Endometrial microvascular endothelial cells (primary cell): ENCODE results near the gene CD22. TPM values are rescaled to one million over a fixed set of nuclear protein-coding genes. Genes with fewer than 3 reads are reported as not detected.

Source experiments
- in situ Hi-C: cut with HindIII; loops from 2 replicates; pipeline ENCODE4 v1.10.0; 2017; ENCODE audit warnings: low sequenced_read_pairs, low pct_unique_long_range_greater_than_20kb; ENCODE audit errors: inconsistent ontology term
- total RNA-seq: library from RNA; depleted of rRNA; stranded (reverse); fragments of >200 nt; gene quantifications from one replicate; pipeline ENCODE4 v1.2.3, GENCODE V29; 2015; ENCODE audit errors: inconsistent ontology term

Gene CD22
- total RNA-seq, 1 donor from 2014 or later = 5.8 TPM

DNA sequence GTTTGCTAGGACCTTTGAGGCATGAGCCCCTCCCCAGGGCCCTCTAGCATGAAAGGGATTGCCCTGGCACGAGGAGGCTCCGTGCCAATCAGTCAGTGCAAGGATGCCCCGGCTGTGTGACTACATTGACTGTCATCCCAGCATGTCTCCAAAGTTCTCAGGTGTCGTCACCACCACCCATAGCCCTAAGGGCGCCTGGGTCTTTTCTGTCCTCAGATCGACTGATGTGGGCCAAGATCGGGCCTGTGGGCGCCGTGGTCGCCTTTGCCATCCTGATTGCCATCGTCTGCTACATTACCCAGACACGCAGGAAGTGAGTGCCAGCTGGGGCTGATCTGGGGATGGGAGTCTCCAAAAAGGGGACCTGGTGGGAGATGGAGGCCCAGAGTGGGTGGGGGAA is 18.7 kb upstream of the CD22 start:
- in situ Hi-C loops = no loop called here

DNA sequence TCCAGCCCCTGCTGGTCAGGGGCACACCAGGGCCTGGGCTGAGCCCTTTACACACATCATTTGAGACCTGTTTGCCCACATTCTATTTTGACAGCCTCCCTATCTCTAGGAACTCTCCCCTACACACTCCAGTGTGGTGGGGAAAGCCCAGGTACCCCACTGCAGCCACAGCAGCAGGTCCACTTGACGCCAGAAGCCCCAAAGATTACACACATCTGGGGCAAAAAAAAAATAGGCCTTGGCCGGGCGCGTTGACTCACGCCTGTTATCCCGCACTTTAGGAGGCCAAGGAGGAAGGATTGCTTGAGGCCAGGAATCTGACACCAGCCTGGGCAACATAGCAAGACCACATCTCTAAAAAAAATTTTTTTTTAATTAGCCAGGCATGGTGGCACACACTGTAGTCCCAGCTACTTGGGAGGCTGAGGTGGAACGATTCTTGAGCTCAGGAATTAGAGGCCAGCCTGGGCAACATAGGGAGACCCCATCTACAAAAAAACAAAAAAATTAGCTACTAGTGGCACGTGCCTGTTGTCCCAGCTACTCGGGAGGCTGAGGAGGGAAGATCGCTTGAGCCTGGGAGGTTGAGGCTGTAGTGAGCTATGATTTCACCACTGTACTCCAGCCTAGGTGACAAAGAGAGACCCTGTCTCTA is 18.0 kb upstream of the CD22 start:
- in situ Hi-C loops = no loop called here

DNA sequence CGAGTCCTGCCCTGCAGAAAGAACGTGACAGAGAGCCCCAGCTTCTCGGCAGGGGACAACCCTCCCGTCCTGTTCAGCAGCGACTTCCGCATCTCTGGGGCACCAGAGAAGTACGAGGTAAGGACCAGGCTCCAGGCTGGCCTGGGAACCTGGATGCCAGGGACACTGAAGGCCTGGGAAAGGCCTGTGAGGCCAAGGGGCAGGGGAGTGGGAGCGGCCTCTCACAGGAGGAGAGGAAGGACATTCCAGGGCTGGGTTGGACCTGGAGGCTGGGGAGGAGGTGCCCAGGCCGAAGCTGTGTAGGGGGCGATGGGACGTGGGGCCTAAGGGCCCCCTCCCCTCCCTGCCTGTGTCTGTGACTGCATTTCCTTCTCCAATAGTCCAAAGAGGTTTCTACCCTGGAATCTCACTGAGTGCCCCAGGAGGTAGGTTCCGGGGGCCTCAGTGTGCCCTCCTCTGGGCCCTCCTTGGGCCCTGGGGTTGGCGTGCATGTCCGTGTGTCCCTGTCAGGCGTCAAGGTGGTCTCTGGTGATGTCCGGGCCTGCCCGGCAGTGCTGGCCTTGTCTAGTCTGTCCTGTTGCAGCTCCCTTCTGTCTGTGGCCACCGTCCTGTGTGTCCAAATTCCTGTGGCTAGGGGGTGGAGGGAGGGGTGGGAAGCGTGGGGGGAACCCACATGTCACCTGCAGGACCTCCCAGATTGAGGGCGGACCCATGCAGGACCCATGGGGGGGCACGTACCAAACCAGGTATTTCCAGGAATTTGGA is 16.9 kb upstream of the CD22 start:
- in situ Hi-C loops = no loop called here

DNA sequence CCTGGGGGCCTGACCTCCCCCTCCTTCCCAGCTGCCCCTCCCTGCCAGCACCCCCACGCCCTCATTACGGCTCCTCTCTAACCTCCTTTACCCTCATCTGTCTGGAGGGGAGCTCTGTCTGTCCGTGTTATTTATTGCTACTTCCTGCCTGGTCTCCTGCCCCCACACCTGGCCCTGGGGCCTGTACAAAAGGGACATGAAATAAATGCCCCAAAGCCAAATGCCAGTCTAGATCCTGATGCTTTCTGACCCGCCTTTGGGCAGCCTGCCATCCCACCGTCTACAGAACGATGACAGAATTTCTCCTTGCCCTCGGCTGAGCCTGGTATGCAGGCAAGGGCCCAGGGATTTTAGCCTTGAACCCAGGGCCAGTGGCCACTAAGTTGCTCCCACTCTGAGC is 15.4 kb upstream of the CD22 start:
- in situ Hi-C loops = no loop called here

DNA sequence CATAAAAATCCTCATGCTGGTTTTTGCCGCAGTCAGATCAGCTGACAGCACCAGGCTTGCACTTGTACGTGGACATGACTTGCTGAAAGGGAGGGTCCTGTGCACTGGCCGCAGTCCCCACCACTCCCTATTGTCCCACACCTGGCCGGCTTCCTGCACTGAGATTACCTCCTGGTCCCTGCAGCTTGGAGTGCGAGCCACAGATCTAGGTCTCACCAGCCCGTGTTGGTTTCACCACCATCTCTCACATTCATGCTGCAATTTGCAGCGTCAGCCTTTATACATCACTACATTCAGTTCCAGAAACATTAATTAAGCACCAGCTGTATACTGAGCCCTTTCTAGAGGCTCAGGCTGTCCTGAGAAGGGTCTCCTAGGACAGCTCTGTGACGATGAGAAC is 15.0 kb upstream of the CD22 start:
- in situ Hi-C loops = no loop called here

DNA sequence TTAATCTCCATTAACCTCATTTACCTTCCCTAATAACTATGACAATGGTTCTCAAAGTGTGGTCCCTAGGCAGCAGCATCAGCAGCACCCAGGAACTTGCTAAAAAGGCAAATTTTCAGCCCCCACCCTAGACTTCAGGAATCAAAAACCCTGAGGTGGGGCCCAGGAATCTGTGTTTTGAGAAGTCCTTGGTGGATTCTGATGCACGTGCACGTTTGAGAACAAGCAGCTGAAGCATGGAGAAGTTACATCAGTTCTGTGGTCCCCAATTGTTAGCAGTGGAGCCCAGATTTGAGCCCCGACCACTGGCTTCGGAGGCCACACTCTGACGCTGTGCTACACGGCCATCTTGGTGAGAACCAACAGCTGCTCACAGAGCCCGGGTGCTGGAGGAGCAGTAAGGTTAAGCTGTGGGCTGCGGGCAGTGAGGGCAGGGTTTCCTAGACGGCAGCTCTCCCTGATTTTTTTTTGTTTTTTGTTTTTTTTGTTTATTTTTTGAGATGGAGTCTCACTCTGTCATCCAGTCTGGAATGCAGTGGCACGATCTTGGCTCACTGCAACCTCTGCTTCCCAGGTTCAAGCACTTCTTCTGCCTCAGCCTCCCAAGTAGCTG is 14.0 kb upstream of the CD22 start:
- in situ Hi-C loops = no loop called here

DNA sequence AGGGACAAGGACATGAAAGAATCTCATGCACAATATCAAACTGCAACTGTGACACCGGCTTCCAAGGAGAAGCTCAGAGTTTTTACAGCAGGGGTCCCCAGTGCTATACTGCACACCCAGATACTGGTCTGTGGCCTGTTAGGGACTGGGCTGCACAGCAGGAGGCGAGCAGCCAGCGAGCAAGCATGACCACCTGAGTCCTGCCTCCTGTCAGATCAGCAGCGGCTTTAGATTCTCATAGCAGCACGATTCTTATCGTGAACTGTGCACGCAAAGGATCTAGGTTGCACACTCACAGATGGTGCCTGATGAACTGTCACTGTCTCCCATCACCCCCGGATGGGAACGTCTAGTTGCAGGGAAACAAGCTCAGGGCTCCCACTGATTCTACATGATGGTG is 13.1 kb upstream of the CD22 start:
- in situ Hi-C loops = no loop called here

DNA sequence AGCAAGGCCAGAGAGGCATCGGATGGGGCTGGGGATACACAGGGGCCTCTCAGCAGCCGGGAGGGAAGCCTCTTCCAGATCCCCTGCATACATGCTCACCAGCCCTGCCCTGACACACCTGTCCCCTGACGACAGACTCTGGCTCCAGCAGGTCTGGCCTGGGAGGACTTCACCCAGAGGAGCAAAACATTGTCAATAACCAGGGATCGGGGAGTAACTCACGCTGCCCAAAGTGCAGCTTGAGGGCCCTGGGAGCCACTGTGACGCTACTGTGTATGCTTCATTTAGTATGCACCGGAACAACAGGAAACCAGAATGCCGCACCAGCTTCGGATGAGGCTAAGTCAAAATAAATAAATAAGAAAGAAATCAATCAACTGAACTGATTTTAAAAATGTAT is 12.4 kb upstream of the CD22 start:
- in situ Hi-C loops = no loop called here

DNA sequence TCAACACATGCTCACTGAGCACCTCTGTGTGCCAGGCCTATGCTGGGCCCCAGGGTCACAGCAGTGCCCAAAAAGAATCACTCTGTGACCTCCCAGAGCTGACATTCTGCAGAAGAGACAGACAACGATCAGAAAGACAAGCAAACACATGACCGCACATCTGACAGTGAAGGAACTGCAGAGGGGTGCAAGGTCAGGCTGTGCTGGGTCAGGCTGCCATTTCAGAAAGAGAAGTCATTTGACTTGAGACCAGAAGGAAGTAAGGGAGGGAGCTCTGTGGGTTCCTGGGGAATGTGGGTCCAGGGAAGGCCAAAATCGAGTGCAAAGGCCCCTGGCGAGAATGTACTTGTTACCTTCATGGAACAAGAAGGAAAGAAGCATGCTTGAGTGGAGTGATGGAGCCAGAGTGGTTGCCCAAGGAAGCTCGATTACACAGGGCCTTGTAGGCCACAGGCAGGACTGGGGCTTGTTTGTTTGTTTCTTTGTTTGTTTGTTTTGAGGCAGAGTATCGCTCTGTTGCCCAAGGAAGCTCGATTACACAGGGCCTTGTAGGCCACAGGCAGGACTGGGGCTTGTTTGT is 11.4 kb upstream of the CD22 start:
- in situ Hi-C loops = no loop called here

DNA sequence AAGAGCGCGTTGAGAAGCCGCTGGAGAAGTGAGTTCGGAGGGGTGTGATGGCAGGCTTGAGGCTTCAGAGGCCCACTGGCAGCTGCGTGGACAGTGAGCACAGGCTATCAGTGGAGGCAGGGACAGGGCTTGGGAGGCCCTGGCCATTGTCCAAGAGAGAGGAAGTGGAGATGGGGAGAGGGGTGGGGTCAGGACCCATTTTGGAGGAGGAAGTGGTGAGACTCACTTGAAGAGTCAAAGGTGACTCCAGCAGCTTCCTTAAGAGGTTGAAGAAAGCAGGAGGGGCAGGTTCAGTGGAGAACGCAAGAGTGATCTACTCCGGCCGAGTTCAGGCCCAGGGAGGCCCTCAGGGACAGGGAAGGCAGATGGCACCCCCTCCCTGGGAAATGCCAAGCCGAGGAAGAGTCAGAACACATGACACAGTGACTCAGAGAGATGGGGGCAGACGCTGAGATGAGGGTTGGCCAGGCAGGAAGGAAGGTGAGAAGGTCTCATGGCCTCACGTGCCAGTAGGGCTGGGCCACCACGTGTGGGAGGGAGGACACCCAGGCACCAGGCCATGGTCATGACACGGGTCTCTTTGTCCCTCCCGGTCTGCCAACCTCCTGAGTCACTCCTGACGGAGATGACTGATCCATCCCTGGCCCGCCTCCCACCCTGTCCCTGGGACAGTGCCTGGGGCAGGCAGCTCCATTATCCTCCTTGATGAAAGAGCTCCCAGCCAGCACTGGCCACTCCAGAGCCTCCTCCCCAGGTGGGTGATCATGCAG is 10.1 kb upstream of the CD22 start:
- in situ Hi-C loops = no loop called here

DNA sequence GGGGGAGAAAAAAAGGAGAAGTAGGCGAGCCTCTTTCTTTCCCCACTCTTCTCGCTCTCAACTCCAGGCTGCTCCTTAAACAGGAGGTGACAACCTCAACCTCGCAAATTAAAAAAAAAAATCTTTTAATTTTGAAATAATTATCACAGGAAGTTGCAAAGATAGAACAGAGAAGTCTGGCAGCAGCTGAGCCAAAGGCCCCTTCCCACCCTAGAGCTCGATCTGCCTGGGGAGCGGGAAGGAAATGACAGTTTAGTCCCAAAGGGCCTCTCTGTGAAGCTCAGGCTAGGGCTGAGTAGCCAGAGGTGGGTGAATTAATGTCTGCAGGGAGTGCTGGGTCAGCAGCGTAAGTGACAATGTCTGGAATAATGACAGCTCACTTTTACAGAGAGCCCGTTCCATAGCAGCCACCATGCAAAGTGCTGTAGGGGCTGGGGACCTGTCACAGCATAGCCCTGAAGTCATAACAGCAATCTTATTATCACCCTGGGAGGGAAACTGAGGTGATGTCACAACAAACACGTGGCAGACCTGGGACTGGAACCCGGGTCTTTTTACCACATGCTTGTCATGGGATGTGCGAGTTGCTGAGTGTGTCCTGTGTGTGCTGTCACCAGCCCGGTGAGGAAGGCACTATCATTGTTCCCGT is 8.8 kb upstream of the CD22 start:
- in situ Hi-C loops = no loop called here

DNA sequence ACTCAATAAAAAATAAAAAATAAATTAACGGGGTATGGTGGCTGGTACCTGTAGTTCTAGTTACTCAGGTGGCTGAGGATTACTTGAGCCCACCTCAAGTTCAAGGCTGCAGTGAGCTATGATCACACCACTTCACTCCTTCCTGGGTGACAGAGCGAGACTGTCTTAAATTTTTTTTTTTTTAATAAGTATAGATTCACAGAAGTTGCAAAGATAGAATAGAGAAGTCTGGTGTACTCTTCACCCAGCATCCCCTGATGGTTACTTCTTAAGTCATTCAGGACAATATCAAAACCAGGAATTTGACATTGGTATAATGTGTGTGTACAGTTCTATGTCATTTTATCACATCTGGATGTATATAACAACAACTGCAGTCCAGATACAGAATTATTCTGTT is 7.7 kb upstream of the CD22 start:
- in situ Hi-C loops = no loop called here

DNA sequence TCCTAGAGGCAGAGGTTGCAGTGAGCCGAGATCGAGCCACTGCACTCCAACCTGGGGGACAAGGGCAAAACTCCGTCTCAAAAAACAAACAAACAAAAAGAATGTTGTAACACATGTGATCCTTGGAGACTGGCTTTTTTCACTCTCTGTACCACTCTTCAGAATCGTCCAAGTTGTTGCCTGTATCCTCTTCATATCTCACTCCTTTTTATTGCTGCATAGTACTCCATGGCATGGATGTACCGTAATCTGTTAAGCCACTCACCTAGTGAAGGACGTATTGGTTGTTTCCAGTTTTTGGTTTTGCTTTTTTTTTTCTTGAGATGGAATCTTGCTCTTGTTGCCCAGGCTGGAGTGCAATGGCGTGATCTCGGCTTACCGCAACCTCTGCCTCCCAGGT is 7.0 kb upstream of the CD22 start:
- in situ Hi-C loops = no loop called here

DNA sequence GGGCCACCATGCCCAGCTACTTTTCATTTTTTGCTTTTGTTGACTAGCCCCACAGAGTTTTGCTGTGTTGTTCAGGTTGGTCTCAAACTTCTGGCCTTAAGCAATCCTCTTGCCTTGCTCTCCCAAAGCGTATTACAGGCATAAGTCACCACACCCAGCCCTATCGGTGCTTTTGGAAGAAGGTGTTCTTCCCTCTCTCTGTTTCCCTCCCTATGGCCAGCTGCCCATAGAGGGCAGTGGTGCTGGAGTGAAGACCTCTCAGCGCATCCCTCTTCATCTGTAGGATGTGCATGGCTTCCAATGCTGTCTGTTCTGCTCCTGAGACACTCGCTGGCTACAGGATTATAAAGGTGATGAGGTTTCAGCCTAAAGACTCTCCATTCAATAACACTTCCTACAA is 1.3 kb upstream of the CD22 start:
- in situ Hi-C loops = no loop called here

DNA sequence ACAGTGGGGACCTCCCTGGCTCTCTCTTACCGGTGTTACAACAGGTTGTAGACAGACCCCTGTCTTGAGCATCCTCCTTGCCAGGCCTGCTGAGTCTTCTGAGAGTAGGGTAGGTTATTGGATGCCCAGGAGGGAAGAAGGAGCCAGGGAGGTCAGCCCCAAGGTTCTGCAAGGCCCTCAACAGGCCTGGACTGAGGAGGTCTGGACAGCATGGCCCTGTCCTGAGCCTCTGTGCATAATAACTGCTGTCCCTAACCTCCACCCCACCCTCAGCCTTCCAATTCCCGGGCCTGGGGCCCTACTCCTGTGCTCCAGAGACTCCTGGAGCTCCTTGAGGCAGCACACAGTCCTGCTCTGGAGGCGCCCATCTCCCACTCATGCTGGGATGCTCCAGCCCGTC is 336 bp downstream of the CD22 start:
- in situ Hi-C loops = no loop called here

DNA sequence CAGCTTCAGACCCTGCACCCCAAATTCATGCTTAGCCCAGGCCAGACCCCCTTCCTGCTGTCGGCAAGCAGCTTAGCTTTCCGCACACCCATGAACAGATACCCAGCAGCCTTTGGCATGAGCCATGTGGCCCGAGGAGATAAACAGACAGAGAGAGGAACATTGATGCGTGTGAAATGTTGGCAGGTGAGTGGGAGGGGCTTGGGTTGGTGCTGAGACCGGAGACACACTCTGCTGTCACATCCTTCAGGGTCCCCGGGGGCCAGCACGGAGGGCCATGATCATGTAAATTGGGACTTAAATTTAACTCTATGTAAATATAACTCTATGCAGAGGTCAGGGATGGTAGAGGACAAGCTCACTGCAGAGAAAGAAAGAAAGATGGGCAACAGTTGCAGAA is 1.5 kb downstream of the CD22 start:
- in situ Hi-C loops = no loop called here

DNA sequence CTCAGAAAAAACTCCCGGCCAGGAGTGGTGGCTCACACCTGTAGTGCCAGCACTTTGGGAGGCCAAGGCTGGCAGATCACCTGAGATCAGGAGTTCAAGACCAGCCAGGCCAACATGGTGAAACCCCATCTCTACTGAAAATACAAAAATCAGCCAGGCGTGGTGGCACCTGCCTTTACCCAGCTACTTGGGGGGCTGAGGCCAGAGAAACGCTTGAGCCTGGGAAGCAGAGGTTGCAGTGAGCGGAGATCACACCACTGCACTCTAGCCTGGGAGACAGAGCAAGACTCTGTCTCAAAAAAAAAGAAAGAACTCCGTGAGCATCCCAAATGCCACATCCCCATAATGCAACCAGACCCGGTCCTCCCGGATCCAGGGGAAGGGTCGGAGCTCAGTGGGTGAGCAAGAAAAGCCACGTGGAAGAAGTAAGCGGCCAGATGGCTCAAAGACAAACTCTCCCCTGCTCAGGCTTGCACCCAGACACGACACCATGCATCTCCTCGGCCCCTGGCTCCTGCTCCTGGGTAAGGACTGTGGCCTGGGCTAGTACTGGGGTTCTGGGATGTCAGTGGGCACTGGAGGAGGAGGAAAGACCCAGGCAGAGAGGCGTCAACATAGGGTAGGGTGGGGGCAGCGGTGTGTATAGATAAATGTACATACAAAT is 2.7 kb downstream of the CD22 start:
- in situ Hi-C loops = no loop called here

DNA sequence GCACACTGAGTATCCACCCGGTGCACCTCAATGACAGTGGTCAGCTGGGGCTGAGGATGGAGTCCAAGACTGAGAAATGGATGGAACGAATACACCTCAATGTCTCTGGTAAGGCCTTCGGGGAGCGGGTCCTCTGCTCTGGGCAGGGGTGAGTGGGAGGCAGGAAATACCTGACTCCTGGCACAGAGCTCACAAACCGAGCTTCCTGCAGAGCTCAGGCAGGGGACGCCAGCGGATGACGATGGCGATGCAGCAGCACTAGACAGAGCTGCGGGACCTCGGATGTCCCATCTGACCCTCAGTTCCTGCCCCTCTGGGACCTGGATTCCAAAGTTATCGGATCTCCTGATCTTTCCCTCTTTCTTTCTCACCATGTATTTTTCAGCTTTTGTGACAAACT is 3.8 kb downstream of the CD22 start:
- in situ Hi-C loops = no loop called here
